Brain pericyte (primary cell): ENCODE measurements around the gene C2orf69.

Source experiments
- DNase-seq: peaks from one replicate; pipeline ENCODE4 v3.0.0-alpha.2; 2012; ENCODE audit warnings: low read depth, low spot score

C2orf69 gene

DNA sequence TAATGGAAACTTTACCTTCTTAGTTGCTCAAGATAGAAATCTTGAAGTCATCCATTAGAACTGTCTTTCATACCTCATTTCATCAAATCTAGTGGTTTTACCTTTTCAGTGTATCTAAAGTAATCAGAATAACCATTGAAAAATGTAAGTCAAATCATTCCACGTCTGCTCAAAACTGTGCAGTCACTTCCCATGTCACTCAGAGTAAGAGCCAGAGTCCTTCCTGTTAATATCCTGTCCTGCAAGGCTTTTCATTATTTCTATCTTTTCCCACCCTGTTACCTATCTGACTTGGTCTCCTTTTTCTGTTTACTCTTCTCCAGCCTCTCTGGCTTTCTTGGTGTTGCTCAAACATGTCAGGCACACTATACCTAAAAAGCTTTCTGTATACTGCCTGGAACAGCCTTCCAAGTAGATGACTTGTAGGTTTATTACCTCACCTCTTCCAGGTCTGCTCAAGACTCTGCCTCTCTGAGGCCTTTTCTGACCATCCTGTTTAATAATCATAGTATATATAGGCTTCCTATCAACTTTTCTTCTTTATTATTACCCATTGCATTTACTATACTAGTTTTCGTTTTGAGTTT lies 3.4 kb downstream of the C2orf69 start:
- DNase-seq = no peak

DNA sequence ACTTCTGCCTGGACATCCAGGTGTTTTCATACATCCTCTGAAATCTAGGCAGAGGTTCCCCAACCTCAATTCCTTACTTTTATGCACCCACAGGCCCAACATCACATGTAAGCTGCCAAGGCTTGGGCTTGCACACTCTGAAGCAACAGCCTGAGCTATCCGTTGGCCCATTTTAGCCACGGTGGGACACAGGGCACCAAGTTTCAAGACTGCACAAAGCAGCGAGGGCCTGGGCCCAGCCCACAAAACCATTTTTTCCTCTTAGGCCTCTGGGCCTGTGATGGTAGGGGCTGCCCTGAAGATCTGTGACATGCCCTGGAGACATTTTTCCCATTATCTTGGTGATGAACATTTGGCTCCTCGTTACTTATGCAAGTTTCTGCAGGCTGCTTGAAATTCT lies 5.9 kb downstream of the C2orf69 start:
- no peak for DNase-seq

DNA sequence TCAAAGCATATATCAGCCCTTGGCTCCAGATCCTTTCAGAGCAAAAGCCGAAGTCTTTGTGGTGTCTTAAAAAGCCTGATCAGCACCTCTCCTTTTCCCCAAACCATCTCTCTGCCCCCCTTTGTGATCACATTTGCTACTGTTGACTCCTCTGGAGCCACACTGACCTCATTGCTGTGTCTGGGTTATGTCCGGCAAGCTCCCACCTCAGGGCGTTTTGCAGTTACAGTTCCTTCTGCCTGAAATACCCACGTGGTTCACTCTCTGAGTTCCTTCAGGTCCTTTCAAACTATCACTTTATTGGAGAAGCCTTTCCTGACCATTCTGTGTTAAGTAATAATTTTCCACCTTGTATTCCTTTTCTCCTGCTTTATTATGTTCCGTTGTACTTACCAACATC lies 11.8 kb downstream of the C2orf69 start:
- DNase-seq = no peak

DNA sequence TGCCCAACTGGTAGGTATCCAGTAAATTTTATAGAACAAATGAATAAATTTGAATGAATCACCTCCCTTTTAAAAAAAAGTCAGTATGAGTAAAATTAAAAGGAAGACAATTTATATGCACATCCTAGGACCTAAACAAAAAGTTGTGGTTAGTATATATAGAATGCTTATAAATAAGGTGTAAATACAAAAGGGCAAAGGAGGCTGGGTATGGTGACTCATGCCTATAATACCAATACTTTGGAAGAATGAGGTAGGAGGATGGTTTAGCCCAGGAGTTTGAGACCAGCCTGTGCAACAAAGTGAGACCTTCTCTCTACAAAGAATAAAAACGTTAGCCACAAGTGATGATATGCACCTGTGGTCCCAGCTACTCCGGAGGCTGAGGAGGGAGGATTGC lies 12.8 kb downstream of the C2orf69 start:
- DNase-seq = no peak

DNA sequence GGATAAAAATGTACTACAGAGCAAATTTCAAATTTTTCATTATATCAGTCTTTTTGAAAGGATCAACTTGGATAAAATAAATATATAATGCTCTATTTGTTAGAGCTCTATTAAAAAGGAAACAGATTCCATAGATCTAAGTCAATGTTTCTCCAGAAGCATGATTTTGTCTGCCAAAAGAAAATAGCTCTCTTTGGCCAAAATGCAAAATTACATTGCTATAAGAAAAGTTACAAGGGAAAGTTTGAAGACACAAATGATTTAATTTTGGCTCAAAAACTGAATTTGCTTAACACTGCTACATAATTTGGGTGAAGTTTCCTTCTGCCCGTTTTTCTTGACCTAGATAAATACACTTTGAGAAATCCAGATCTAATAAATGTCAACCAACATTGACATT lies 15.7 kb downstream of the C2orf69 start:
- DNase-seq = no peak

DNA sequence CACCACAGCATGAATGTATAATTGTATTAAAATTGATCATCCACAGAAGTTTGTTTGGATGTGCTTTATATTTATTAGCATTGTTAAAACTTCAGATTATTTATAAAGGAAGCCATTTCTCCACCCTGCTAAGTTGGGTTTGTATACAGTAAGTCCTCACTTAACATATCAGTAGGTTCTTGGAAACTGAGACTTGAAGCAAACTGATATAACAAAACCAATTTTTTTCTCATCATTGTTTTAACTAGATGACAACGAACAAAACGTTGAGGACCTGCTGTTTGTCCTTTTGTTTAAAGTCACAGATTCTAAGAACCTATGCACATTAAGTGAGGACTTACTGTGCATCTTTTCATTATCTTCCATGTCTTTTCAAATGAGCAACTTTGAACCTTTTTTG lies 17.1 kb downstream of the C2orf69 start:
- no peak for DNase-seq

DNA sequence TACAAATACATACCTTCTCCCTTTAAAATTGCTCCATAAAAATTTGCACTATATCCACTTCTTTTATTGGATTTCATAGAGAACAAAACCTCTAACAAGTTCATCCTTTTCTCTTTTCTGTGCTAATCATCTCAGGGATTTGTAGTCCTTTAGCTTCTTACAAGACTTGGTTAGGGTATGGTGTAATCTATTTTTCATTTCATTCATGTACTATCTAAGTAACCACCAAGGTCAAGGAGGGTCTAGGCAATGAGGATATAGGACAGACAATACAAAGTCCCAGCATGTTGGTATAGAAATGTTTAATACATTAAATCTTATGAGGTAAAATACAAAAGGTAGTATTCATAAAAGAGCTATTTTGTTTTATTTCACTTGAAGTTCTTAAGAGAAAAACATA lies 17.5 kb downstream of the C2orf69 start:
- no peak for DNase-seq

DNA sequence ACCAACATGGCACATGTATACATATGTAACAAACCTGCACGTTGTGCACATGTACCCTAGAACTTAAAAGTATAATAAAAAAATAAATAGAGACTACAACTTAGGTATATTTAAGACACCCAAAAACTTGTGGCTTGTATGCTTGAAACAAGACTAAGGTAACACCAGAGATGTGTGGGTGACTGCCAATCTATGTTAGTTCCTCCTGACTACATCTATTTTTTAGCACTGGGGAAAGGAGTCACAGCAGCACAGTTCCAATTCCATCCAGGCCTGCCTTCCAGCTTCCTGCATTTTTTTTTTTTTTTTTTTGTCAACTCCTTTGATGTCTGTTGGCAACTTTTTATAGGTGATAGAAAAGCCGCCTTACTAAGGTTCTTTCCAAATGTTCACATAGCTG lies 18.2 kb downstream of the C2orf69 start:
- no peak for DNase-seq

DNA sequence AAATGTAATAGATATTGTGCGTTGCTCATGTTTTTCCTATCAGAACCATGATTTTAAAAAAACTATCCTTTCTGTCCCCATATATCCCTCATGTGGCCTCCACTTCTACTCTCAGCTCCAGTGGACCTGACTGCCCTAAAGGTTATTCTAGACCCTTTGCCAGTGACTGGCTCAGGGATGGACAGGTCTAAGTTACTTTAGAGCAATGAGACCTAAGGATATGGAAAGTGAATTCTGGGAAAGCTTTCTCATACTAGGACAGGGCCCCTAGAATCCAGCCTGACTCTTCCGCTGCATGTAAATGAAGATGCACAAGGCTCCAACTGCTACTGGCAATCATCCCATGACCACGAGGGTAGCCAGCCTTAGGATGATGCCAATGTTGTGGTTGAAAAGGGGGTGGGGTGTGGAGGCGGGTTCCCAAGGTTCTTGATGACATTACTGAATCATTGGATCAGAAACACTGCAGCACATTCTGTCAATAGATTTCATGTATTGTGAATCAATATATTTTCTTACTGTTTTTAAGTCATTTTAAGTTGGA lies 21.3 kb downstream of the C2orf69 start:
- DNase-seq = no peak

DNA sequence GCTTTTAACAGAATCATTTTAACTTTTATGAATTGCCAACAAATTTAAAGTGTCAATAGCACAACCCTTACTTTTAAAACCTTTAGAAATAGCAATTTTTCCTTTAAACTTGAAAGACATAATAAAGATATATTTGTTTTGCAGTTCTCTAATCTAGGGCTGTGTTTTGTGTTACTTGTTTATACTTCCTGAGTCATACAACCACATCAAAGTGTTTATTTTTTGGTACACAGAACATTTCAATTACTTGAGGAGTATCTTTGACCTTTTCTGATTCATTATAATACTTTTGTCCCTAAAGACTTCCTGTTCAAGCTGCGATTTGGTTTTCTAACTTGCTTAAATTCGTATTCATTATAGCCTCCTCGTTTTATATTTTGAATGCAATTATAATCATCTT lies 22.4 kb downstream of the C2orf69 start:
- no peak for DNase-seq

DNA sequence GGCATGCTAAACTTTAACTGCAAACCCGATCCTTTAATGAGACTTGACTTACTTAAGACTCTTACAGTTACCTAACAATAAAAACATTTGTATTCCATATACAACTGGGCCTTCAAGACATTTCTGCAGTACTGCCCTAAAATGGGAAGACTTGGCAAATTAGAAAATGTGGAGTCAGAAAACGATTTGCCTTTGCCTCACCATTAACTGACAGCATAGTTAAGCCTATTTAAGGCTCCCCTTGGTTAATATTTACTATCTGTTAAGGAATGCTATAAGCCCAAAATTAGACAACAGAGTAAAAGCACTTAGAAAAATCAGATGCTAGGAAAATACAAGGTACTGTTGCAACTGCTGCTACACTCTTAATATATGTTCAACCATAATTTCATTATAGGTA lies 25.5 kb downstream of the C2orf69 start:
- no peak for DNase-seq

DNA sequence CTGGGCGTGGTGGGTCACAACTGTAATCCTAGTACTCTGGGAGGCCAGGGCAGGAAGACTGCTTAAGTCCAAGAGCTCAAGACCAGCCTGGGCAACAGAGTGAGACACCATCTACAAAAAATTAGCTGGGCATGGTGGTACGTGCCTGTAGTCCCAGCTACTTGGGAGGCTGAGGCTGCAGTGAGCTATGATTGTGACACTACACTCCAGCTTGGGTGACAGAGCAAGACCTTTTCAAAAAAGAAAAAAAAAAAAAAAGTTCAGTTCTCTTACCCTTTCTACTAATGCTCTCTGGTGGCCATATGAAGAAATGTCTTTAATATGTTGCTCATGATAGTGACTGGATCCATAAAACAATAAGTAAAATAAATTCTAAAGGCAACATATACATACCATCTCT lies 29.3 kb downstream of the C2orf69 start:
- no peak for DNase-seq

DNA sequence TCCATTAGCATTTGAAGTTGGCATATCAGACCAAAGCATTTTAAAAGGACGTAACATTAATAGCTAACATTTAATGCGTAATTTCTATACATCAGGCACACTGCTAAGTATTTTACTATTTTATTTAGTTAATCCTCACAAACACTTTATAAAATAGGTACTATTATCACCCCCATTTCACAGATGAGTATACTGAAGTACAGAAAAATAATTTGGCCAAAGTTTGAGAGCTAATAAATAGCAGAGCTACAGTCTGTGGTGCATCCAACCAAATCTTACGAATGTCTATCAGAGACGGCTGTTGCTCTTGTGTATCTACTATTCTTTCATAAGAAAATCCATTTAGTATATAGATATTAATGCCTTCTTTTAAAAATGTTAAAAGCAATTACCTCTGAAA lies 32.3 kb downstream of the C2orf69 start:
- DNase-seq = no peak

DNA sequence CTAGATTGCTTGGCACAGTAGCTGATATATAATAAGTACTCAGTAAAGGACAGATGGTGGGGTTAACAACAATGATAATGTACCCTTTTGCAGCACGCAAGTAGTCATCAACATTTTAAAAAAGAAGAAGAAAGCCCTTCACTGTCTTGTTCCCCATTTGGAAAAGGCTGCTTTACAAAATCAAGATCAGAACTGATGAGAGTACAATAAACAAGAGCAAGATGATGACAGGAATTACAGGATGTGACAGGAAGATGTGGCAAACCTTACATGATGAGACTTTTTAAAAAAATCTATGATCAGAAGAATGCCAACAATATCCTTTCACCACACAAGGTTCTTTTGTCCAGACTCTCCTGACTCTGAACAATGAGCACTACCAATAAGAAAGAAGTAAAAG lies 35.1 kb downstream of the C2orf69 start:
- DNase-seq = no peak

DNA sequence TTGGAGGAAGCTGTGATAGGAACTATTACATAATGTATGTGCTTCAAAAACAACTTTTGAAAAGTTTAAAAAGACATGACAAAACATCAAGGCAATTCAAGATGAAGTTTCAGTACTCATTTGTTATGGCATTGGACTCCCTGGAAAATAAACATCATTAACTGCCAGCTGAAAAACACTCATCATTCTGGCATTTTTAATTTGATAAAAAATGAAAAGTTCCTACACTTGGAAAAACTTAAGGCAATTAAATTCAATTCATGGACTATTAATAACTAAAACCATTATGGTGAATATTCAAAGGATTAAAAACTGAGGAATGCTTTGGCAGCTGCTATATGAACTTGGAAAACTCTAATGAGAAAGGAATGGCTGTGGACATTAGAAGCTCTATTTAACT lies 35.7 kb downstream of the C2orf69 start:
- DNase-seq = no peak

DNA sequence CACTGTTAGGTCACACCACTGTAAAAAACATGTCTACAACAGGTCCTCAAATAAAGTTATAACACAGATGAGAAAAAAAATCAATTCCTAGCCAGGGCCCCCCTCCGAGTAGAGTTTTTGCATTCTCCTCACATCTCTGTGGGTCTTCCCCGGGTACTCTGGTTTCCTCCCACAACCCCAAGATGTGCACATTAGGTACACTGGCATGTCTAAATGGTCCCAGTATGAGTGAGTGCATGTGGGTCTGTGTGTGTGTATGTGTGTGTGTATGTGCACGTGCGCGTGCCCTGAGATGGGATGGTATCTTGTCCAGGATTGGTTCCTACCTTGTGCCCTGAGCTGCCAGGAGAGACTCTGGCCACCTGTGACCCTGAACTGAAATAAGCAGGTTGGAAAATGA lies 39.3 kb downstream of the C2orf69 start:
- no peak for DNase-seq

DNA sequence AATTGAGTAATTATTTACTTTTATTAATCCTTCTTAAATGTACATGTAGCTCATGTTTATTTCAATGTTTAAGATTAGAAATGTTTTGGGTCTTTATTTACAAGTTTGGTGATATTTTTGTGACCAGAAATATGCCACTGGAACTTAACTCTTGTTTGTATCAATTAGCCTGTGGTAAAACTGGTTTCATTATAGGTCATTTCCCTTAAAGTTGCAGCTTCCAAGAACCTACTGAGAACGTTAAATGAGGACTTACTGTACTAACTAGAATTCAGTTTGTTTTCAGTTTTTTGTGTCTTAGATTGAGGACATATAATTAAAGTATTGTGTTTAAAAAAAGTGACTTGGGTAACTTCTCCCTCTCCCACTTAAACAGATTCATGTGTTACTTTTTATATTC lies 39.9 kb downstream of the C2orf69 start:
- DNase-seq = no peak

DNA sequence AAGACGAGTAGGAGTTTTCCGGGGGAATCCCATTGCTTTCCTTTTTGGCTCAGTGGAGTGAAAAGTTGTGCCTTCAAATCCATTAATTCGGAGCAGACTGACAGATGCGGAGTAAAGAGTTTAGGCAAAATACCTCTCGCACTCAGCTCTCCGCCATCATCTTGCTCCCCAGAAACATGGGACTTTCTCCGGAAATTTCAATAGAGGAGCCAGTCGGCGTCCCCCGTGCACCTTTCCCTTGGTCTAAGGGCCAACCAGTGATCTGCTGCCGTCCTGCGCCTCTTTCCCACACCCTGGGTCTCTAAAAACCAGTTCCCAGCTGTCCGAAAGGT lies 43.9 kb downstream of the C2orf69 start:
- DNase-seq = no peak

DNA sequence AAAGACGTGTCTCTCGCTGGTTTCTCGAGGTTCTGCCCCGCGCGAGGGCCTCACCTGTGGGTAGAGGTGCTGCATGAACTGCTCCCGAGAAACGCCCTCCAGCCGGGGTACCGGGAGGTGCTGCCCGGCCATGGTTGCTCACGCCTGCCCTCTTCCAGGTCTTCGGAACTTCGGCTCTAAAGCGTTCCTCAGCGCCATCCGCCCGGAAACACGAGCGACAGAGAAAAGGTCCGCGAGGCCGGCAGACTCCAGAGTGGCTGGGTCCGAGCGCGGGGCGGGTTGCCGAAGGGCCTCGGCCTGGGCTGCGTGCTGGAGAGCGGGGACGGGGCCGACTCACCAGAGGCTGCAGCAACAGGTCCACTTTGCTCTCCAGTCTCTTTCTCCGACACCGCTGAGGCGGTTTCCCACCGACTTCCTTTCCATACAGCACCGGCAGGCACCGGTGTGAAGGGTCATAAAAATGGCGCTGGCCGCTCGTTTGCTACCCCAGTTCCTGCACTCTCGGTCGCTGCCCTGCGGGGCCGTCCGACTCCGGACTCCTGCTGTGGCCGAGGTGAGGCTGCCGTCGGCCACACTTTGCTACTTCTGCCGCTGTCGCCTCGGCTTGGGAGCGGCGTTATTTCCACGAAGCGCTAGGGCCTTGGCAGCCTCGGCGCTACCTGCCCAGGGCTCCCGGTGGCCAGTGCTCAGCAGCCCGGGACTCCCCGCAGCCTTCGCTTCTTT lies 44.4 kb downstream of the C2orf69 start, which contains the start of the genes MAIP1 and TYW5:
Gene MAIP1, plus strand, starts transcription at position 244 of the 723 bp plus-strand sequence. Its CDS starts 217 bp downstream, at position 461.
Gene TYW5, minus strand, starts transcription at position 153 of the 723 bp plus-strand sequence. Its CDS starts 21 bp downstream, at position 132.
- peak; percentile 68 for DNase-seq

DNA sequence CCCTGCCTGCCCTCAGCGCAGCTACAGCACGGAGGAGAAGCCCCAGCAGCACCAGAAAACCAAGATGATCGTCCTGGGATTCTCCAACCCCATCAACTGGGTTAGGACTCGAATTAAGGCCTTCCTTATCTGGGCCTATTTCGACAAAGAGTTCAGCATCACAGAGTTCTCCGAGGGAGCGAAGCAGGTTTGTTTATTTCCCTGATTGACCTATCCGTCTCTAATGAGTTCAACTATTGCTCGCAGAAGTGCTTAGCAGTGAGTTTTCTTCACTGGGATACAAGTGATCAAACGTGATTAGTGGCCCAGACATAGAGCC lies 44.9 kb downstream of the C2orf69 start:
- no peak for DNase-seq

DNA sequence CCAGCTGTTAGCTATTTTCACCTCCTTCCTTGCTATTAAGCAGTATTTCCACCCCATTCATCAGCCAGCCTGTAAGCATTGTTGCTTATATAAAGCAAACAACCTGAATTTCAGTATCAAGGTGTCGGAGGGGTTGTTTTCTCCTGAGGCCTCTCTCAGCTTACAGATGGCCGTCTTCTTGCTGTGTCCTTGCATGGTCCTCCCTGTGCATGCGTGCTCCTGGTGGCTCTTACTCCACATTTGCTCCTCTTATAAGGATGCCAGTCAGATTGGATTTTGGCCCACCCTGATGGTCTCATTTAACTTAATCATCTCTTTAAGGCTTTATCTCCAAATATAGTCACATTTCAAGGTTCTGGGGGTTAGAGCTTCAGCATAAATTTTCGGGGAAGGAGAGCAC lies 46.9 kb downstream of the C2orf69 start:
- DNase-seq = no peak

DNA sequence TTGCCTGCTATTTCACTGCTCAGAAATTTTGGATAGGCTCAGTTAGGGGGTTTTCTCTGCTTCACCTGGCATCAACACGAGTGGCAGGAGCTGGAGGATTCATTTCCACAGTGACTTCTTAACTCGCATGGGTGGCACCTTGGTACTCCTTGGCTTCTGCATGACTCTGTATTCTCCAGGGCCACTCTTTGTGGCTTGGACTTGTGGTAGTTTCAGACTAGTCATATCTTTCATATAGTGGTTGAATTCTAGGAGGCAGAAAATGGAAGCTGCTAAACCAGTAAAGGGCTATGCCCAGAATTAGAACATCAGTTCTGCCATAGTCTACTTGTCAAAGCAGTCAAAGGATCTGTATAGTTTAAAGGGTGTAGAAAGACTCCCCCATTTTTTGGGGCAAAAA lies 51.1 kb downstream of the C2orf69 start:
- DNase-seq = no peak

DNA sequence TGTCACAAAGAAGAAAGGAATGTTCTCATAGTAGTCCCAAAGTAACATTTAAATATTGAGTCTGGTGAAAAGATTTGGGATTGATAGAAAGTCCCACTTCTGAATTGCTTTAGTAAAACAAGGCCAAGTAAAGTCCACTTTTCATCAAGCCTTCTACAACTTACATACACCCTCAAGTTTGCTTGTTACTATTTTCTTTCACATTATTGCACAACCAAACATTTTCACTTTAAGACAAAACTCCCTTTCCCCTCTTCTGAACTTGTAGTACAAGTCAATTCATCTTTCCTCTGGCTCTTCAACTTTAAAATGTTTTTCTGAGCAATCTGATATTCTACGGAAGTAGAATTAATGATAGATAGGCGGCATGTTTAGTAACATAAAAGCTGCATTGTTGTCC lies 55.3 kb downstream of the C2orf69 start:
- DNase-seq = no peak

DNA sequence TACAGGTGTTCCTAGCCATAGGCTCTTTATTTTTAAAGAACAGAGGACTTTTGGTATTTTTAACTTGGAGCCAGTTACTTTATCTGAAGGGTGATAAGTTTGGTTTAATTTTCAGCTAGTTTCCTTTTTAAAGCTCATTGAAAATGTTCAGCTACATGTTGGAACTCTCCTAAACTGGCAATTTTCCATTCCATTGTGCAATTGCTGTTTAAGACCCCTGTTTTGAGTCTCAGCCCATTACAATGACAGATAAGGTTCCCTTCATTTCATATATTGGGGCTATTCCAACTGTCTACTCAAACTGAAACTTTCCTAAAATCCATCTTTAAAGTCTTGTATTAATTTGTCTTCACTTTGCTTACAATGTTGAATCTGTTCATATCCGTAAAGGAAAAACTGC lies 55.9 kb downstream of the C2orf69 start:
- no peak for DNase-seq
